ENCODE measurements around the gene UQCRQ. TPM values are rescaled to one million over a fixed set of nuclear protein-coding genes. Genes with fewer than 3 reads are reported as not detected.

UQCRQ gene
- total RNA-seq, 2 experiments from 2014 or later, result 558 to 566 TPM

- peaks cover 12% of the 10 kb centered on the region for H3K36me3 Mint-ChIP-seq (ENCODE audit: low read depth)
- no peak overlapping the region for H3K27ac Mint-ChIP-seq
- DNase-seq (no peak), ATAC-seq (no peak)
- no peaks in the 10 kb centered on the region for H3K27me3 Mint-ChIP-seq
- peaks cover 5% of the 10 kb centered on the region for H3K4me1 Mint-ChIP-seq (ENCODE audit: low read depth)
- CTCF ChIA-PET, result interaction anchor here (1.1 to 2.5 kb wide), 4 partner anchors 10 to 65 kb away, joined by 3 to 10 read pairs (median 8); partner anchors contain the start of gene SHROOM1
- intact Hi-C loops (cut with micrococcal nuclease), result no loop called here
- no peaks in the 10 kb centered on the region for H3K9me3 Mint-ChIP-seq
- TF ChIP-seq CTCF (IDR thresholded peaks at IDR 0.05), result no peak
- POLR2A ChIA-PET, result interaction anchor here (2.0 kb wide), 1 partner anchor 15 kb away, joined by 9 read pairs; no protein-coding TSS in a partner anchor
- H3K4me3 Mint-ChIP-seq, result no peak overlapping the region
These were observed 18.1 kb downstream of the UQCRQ start for GRCh38 chr5:132884548-132884947.

DNA sequence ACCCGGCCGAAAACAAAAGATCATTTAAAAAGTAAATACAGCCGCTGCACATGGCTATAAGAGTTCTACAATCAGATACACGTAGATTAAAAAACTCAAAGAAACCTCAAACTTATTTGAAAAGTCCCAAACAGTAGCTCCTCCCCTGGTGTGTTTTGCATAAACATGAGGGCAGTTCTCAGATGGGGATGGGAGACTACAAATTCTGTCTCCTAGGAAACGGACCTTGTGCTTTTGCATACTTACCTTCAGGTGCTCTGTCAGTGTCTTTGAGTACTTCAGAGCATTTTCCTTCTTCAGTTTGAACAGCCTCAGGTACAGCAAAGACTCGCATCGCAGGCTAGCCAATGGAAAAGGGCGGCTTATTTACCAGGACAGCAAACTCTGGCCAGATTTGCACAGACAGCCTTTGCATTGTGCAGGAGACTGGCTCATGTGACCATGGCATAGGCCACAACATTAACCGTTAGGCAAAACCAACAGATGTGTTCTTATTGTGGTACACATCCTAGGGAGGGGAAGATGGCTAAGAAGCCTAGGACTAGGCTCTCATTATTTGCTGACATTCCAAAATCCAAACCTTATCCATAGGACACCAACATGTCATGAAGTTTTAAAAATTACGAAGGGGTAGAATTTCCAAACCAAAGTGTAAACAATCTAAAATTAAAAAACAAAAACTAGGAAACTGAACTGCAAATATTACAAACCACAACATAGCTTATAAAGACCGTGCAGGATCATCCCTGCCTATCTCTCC, 19.8 kb downstream of the UQCRQ start:
- ChIA-PET POLR2A (interaction anchor here (1.6 kb wide), 1 partner anchor 13 kb away, joined by 3 read pairs; no protein-coding TSS in a partner anchor), CTCF (interaction anchor here (2.1 kb wide), 1 partner anchor 56 kb away, joined by 9 read pairs; the partner anchor contains the start of gene SHROOM1)
- H3K4me3 Mint-ChIP-seq, result no peak overlapping the region
- no peak for TF ChIP-seq CTCF (IDR thresholded peaks at IDR 0.05)
- peaks cover 8% of the 10 kb centered on the region for H3K4me1 Mint-ChIP-seq (ENCODE audit: low read depth)
- no peak overlapping the region for H3K27ac Mint-ChIP-seq
- no peaks in the 10 kb centered on the region for H3K9me3 Mint-ChIP-seq
- H3K36me3 Mint-ChIP-seq (ENCODE audit: low read depth), result peaks cover 10% of the 10 kb centered on the region
- intact Hi-C loops (cut with micrococcal nuclease), result no loop called here
- H3K27me3 Mint-ChIP-seq, result no peaks in the 10 kb centered on the region
- ATAC-seq (no peak), DNase-seq (no peak)

DNA sequence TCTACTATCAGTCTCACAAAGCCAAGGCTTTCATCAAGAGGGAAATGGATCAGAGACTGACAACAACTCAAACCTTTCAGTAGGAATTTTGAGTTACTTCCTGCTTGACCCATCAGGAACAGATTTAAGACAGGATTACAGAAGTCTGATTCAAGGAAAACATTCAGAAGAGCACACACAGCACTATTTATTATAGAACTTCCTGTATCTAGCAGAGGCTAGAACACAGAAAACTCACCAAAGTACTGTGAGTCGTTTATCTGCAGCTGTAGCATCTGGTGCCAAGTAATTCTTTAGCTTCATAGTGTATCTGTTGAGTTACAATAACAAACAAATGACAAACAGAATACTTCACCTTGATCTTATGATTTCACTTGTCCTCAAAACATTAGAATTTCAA, 20.8 kb downstream of the UQCRQ start:
- POLR2A ChIA-PET, result no interaction called here
- Mint-ChIP-seq H3K9me3 (no peaks in the 10 kb centered on the region), H3K27ac (no peak overlapping the region), H3K27me3 (no peaks in the 10 kb centered on the region), H3K4me3 (no peak overlapping the region), H3K36me3 (ENCODE audit: low read depth) (peaks cover 10% of the 10 kb centered on the region), H3K4me1 (ENCODE audit: low read depth) (peaks cover 8% of the 10 kb centered on the region)
- no peak for TF ChIP-seq CTCF (IDR thresholded peaks at IDR 0.05)
- no peak for DNase-seq
- no peak for ATAC-seq
- intact Hi-C loops (cut with micrococcal nuclease), result no loop called here
- CTCF ChIA-PET, result interaction anchor here (1.0 kb wide), 1 partner anchor 57 kb away, joined by 3 read pairs; the partner anchor contains the start of gene SHROOM1

DNA sequence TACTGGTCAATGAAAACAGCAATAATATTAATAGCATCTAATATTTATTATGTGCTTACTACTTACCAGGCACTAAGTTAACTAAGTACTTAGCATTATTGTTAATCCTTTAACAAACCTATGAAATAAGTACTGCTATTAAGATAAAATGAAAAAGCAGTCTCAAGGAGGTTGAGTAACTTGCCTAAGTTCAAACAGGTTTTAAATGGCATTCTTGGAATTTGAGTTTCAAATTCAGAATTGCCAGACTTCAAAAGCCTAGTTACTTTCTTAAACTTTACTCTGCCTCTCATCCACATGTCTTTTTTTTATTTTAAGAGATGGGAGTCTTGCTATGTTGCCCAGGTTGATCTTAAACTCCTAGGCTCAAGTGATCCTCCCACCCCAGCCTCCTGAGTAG, 23.1 kb downstream of the UQCRQ start:
- intact Hi-C loops (cut with micrococcal nuclease), result no loop called here
- no peaks in the 10 kb centered on the region for H3K27me3 Mint-ChIP-seq
- H3K4me3 Mint-ChIP-seq, result no peak overlapping the region
- H3K9me3 Mint-ChIP-seq, result no peaks in the 10 kb centered on the region
- no peak for ATAC-seq
- H3K36me3 Mint-ChIP-seq (ENCODE audit: low read depth), result peaks cover 14% of the 10 kb centered on the region
- ChIA-PET POLR2A (interaction anchor here (0.6 to 1.0 kb wide), 2 partner anchors 17 to 298 kb away, joined by 4 to 5 read pairs; no protein-coding TSS in a partner anchor), CTCF (interaction anchor here (1.4 kb wide), 1 partner anchor 133 kb away, joined by 3 read pairs; no protein-coding TSS in a partner anchor)
- H3K4me1 Mint-ChIP-seq (ENCODE audit: low read depth), result peaks cover 8% of the 10 kb centered on the region
- peak overlapping the region; percentile 40 for H3K27ac Mint-ChIP-seq
- no peak for TF ChIP-seq CTCF (IDR thresholded peaks at IDR 0.05)
- DNase-seq, result no peak

DNA sequence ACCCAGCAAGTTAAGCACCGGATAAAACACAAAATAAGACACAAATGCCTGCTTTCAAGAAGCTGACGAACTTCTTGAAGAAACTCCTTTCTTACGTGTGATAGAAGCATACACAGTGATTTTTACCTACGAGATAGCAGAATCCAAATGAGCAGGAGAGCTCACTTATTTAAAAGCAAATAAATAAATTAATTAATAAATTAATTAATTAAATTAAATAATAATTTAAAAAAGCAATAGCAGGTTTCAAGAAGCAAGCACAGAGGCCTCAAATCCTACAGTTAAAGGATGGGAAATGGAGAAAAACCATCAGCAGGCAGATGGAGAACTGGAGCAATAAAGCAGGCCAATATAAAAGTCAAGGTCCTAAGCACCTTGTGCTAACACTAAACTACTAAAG, 24.4 kb downstream of the UQCRQ start:
- POLR2A ChIA-PET, result interaction anchor here (0.6 to 0.9 kb wide), 2 partner anchors 10 to 23 kb away, joined by 3 read pairs; no protein-coding TSS in a partner anchor
- Mint-ChIP-seq H3K36me3 (ENCODE audit: low read depth) (peaks cover 19% of the 10 kb centered on the region), H3K9me3 (no peaks in the 10 kb centered on the region), H3K27ac (no peak overlapping the region), H3K4me3 (no peak overlapping the region), H3K4me1 (ENCODE audit: low read depth) (peaks cover 3% of the 10 kb centered on the region), H3K27me3 (no peaks in the 10 kb centered on the region)
- ATAC-seq (no peak), DNase-seq (no peak)
- intact Hi-C loops (cut with micrococcal nuclease), result no loop called here
- CTCF ChIA-PET, result interaction anchor here (1.4 to 1.5 kb wide), 2 partner anchors 11 to 15 kb away, joined by 3 to 5 read pairs; no protein-coding TSS in a partner anchor
- no peak for TF ChIP-seq CTCF (IDR thresholded peaks at IDR 0.05)
